GM21360 (cell line): ENCODE results near the gene NDUFB10.
"Not testable (repeated sequence)": the region's sequence is repeated elsewhere in the genome, so short reads cannot be mapped to it uniquely, and the experiment has no call there.

Experiments
- ATAC-seq: cut with Tn5 transposase; IDR thresholded peaks from one replicate; pipeline ENCODE4 v1.9.1; 2021; ENCODE audit warnings: mild to moderate bottlenecking, moderate library complexity; ENCODE audit not compliant: unreplicated experiment

Gene NDUFB10

GRCh38 chr16:1959269-1960039 lies at the start of gene NDUFB10:
Gene NDUFB10, plus strand, starts transcription at chr16:1959538. Its CDS starts 87 bp downstream, at chr16:1959625.
- peak; percentile 61 for ATAC-seq

- no peak for ATAC-seq
Observed at GRCh38 chr16:1909561-1910231, 49.6 kb upstream of the NDUFB10 start.

- no peak for ATAC-seq
Observed at GRCh38 chr16:1911467-1912214, 47.7 kb upstream of the NDUFB10 start.

GRCh38 chr16:1912215-1912543 lies 47.2 kb upstream of the NDUFB10 start:
- ATAC-seq: no peak

GRCh38 chr16:1913327-1914083 lies 45.8 kb upstream of the NDUFB10 start:
- ATAC-seq: no peak

- no peak for ATAC-seq
Observed at GRCh38 chr16:1914084-1914608, 45.2 kb upstream of the NDUFB10 start.

- ATAC-seq: no peak
Observed at GRCh38 chr16:1914988-1915387, 44.4 kb upstream of the NDUFB10 start.

- ATAC-seq: no peak
Observed at GRCh38 chr16:1915732-1916639, 43.4 kb upstream of the NDUFB10 start.

GRCh38 chr16:1916640-1916990 lies 42.7 kb upstream of the NDUFB10 start:
- ATAC-seq: no peak

GRCh38 chr16:1917056-1917664 lies 42.2 kb upstream of the NDUFB10 start:
- ATAC-seq: no peak

- ATAC-seq: no peak
Observed at GRCh38 chr16:1917665-1918350, 41.5 kb upstream of the NDUFB10 start.

GRCh38 chr16:1918351-1919326 lies 40.7 kb upstream of the NDUFB10 start, which contains the start of gene HS3ST6:
Gene HS3ST6, minus strand, starts transcription at chr16:1918415. Its CDS starts 92 bp downstream, at chr16:1918323.
- no peak for ATAC-seq

- no peak for ATAC-seq
Observed at GRCh38 chr16:1919327-1919998, 39.9 kb upstream of the NDUFB10 start.

- not testable (repeated sequence) for ATAC-seq
Observed at GRCh38 chr16:1920122-1920521, 39.2 kb upstream of the NDUFB10 start.

- ATAC-seq: no peak
Observed at GRCh38 chr16:1920727-1921171, 38.6 kb upstream of the NDUFB10 start.

- no peak for ATAC-seq
Observed at GRCh38 chr16:1922357-1922756, 37.0 kb upstream of the NDUFB10 start.
